Stimulated activated CD4-positive, alpha-beta T cell treated with anti-CD3 and anti-CD28 coated beads, Interleukin-4, amount 100 ng/mL, for 24 hours (primary cell): ENCODE results near the gene MAP4K1.

Experiments
- DNase-seq: peaks from one replicate; pipeline ENCODE4 v3.0.0-alpha.2; 2020

The MAP4K1 gene

GRCh38 chr19:38543286-38543806, 74.4 kb downstream of the MAP4K1 start:
- no peak for DNase-seq

GRCh38 chr19:38542040-38542439, 75.7 kb downstream of the MAP4K1 start:
- DNase-seq = no peak

- DNase-seq = no peak
Observed at GRCh38 chr19:38539751-38540150, 78.0 kb downstream of the MAP4K1 start.

GRCh38 chr19:38538793-38539528, 78.8 kb downstream of the MAP4K1 start:
- DNase-seq = peak; percentile 48

GRCh38 chr19:38538386-38538785, 79.4 kb downstream of the MAP4K1 start:
- DNase-seq = no peak
